Thymus (tissue), 11 donors: Measurements from ENCODE around the gene EPB41L1. TPM values are rescaled to one million over a fixed set of nuclear protein-coding genes. Genes with fewer than 3 reads are reported as not detected.

Experiments
- DNase-seq, 9 donors: peaks; one replicate each; pipeline ENCODE4 v3.0.0-alpha.2; 2013; ENCODE audit warnings: low spot score in 9 of 9, low read depth in 6 of 9, missing footprints in 1 of 9
- H3K27ac ChIP-seq, 2 donors: one replicate each; pipeline ENCODE4 v1.5.1; 2013; ENCODE audit warnings: control low read depth in 1 of 2, low read depth in 1 of 2, low read length in 1 of 2, mild to moderate bottlenecking in 1 of 2, moderate library complexity in 1 of 2
- H3K27me3 ChIP-seq, 2 donors: one replicate each; pipeline ENCODE4 v1.5.1; 2013; ENCODE audit warnings: low read length in 1 of 2; ENCODE audit not compliant: control insufficient read depth in 2 of 2, insufficient read depth in 1 of 2
- H3K36me3 ChIP-seq, 2 donors: one replicate each; pipeline ENCODE4 v1.5.1; 2013; ENCODE audit warnings: low read length in 1 of 2, mild to moderate bottlenecking in 1 of 2, moderate library complexity in 1 of 2; ENCODE audit not compliant: control insufficient read depth in 2 of 2, insufficient read depth in 2 of 2
- H3K4me1 ChIP-seq, 2 donors: one replicate each; pipeline ENCODE4 v1.5.1; 2013; ENCODE audit warnings: low read length in 2 of 2; ENCODE audit not compliant: control insufficient read depth in 2 of 2, insufficient read depth in 2 of 2
- H3K4me3 ChIP-seq, 2 donors: one replicate each; pipeline ENCODE4 v1.5.1; 2013; ENCODE audit warnings: low read length in 2 of 2, control low read depth in 1 of 2, mild to moderate bottlenecking in 1 of 2
- H3K9me3 ChIP-seq, 2 donors: one replicate each; pipeline ENCODE4 v1.5.1; 2013; ENCODE audit warnings: low read length in 1 of 2, mild to moderate bottlenecking in 1 of 2; ENCODE audit not compliant: control insufficient read depth in 2 of 2, insufficient read depth in 1 of 2
- WGBS: extraction: QIAGEN DNeasy Blood & Tissue Kit; methylation state at CpG from one replicate; pipeline ENCODE4 v1.1.7; 2013; 5-methylcytosine and 5-hydroxymethylcytosine counted together
- polyA plus RNA-seq: library from polyadenylated mRNA; stranded (reverse); fragments of 200-250 nt; gene quantifications from one replicate; pipeline ENCODE4 v1.2.3, GENCODE V29; 2013
- total RNA-seq: library from RNA; stranded (reverse); fragments of 120-200 nt; gene quantifications from one replicate; pipeline ENCODE4 v1.2.4, GENCODE V29; 2013
- donor health status: healthy.

EPB41L1 gene
- total and polyA plus RNA-seq, 2 donors = 3.1 to 4.2 TPM

DNA sequence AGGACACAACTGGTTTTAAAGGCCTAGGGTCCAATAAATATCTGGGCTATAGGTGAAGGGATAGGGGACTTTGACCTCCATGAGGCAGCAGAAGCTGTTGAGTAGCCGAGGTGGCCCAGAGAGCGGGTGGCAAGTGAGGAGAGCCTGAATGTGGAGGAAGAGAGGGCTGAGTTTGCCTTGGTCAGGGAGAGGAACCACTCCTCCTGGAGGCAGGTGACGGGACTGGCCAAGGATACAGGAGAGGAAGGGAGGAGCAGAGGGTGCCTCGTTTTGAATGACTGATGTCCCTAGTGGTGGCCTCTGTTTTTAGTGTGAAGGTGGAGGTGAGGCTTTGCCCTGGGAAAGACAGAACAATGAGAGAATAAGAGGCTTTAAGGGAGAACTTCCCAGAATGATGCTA is 62.7 kb downstream of the EPB41L1 start:
- Histone ChIP-seq H3K4me1 (no peaks in the 10 kb centered on the region), H3K9me3 (no peaks in the 10 kb centered on the region), H3K4me3 (no peak overlapping the region), H3K27ac (no peak overlapping the region), H3K27me3 (no peaks in the 10 kb centered on the region), H3K36me3 (no peaks in the 10 kb centered on the region)
- 76% methylated on average over 4 of the region's 4 CpGs for WGBS
- no peak for DNase-seq

DNA sequence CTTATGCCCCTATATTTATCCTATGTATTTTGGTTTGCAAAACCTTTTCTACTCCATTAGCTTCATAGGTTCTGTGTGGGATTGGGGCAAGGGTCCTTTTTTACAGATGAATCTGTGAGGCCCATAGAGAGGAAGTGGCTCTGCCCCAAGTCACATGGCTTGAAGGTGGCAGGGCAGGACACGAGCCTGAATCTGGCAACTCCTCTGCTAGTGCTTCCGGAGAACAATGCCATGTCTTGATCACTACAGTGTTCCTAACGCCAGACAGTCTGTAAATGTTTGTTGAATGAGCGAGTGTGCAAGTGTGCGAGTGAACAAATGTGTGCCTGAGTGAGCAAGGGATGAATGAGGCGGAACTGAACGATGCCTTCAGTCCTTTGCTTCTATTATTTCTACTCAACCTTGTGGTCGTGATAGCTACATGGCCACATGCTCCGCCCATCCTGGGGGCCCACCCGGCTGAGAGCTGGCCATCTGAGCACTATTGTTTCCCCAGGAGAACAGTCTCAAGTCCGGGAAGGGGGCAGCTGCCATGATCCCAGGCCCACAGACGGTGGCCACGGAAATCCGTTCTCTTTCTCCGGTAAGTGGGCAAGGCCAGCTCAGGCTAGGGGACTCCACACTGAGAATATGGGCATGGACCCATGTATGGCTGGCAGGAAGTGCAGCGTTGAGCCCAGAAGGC is 64.0 kb downstream of the EPB41L1 start:
- Histone ChIP-seq H3K27me3 (no peaks in the 10 kb centered on the region), H3K4me1 (no peaks in the 10 kb centered on the region), H3K9me3 (no peaks in the 10 kb centered on the region), H3K27ac (no peak overlapping the region), H3K4me3 (no peak overlapping the region), H3K36me3 (no peaks in the 10 kb centered on the region)
- WGBS = 87% methylated on average over 16 of the region's 16 CpGs
- DNase-seq = no peak

DNA sequence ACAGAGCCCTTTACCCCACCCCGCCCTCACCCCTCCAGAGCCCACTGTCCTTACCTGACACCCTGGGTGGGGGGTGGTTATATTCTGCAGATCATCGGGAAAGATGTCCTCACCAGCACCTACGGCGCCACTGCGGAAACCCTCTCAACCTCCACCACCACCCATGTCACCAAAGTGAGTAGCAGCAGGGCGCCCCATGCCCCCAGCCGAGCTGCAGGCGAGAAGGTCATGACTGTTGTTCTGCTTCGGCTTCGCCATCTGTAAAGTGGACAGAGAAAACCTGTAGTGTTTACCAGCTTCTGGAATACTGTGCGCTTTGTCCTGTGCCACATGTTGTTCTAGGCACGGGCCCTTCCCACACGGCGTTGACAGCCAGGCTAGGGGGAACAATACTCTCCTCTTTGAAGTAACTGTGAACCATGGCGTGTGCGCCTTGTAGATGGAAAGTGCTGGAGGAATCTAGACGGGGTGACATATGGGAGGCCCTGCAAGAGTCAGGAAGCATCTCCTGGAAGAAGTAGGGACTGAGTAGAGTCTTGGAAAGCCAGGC is 65.2 kb downstream of the EPB41L1 start:
- H3K36me3 ChIP-seq = no peaks in the 10 kb centered on the region
- no peaks in the 10 kb centered on the region for H3K4me1 ChIP-seq
- no peak overlapping the region for H3K4me3 ChIP-seq
- no peaks in the 10 kb centered on the region for H3K27me3 ChIP-seq
- no peak for DNase-seq
- WGBS = 97% methylated on average over 17 of the region's 17 CpGs
- H3K9me3 ChIP-seq = no peaks in the 10 kb centered on the region
- no peak overlapping the region for H3K27ac ChIP-seq

DNA sequence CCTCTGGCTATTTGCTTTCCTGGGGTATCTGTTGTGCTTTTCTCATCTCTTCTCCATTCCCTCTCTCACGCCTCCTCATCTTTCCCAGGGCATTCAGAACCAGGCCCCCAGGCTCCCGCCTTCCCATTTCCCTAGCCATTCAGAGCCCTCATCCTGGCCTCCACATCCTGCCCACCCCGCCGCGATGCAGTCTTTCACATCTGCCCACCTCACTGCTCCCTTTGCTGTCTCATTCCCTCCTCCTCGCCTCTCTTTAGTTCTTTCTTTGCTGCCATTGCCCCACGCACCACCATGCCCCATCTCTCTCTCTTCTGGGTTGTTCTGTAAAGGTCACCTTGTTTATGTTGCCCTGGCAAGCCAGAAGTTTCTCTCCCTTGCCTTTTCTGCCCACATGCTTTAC is 71.1 kb downstream of the EPB41L1 start:
- Histone ChIP-seq H3K27me3 (no peaks in the 10 kb centered on the region), H3K36me3 (no peaks in the 10 kb centered on the region), H3K4me3 (no peak overlapping the region), H3K4me1 (peaks cover 0 to 3% of the 10 kb centered on the region in 2 donors), H3K9me3 (no peaks in the 10 kb centered on the region), H3K27ac (no peak overlapping the region)
- DNase-seq = no peak
- 94% methylated on average over 7 of the region's 7 CpGs for WGBS

DNA sequence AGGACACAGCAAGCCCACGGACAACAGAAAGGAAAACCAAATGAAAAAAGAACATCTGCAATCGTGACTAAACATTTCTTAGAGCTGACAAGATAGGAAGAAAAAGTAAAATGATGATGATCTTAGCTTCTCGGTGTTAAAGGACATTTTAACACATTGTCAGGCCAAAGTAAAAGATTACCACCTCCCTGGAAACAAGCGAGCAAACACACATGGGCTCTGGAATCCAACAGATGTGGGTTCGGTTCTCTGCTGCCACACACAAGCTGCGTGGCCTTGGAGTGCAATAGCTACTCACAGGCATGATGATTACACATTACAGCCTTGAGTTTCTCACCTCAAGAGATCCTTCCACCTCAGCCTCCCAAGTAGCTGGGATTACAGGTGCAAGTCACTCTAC is 74.2 kb downstream of the EPB41L1 start:
- 24% methylated on average over 6 of the region's 6 CpGs for WGBS
- Histone ChIP-seq H3K27me3 (no peaks in the 10 kb centered on the region), H3K4me1 (peaks cover 0 to 3% of the 10 kb centered on the region in 2 donors), H3K36me3 (no peaks in the 10 kb centered on the region), H3K27ac (no peak overlapping the region), H3K4me3 (no peak overlapping the region), H3K9me3 (no peaks in the 10 kb centered on the region)
- DNase-seq = no peak

DNA sequence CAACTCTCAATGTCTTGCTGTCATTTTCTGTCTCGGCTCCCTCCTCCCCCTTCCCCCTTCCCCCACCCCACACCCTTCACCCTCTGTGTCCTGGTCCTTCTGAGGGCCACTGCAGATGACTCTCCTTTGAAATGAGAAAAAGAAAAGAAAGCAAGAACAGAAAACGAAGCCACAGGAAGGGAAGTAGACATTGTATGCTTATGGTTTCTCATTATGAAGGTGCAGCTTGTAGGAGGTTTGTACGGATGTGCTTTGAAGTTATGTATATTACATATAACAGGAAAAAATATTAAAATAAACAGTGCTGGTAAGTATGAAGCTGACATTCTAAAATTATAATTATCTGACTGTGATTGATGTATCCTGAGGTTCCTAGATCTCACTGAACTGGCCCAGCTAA is 75.5 kb downstream of the EPB41L1 start:
- H3K9me3 ChIP-seq = no peaks in the 10 kb centered on the region
- no peak overlapping the region for H3K4me3 ChIP-seq
- peaks cover 0 to 3% of the 10 kb centered on the region in 2 donors for H3K4me1 ChIP-seq
- no peaks in the 10 kb centered on the region for H3K27me3 ChIP-seq
- H3K36me3 ChIP-seq = no peaks in the 10 kb centered on the region
- no peak for DNase-seq
- WGBS = 12% methylated on average over 3 of the region's 3 CpGs
- H3K27ac ChIP-seq = no peak overlapping the region

DNA sequence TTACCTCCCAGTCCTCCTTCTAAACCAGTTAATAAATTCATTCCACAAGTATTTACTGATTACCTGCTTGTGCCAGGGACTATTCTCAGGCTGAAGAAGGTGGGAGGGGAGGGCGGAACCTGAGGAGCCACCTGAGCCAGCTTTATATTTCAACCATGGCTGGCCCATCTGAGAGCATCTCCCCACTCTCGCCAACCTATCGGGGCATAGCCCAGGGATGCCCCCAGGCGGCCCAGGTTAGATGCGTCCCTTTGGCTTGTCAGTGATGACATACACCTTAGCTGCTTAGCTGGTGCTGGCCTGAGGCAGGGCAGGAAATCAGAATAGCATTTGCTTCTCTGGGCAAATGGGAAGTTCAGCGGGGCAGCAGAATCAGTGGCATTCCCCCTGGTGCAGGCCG is 76.8 kb downstream of the EPB41L1 start:
- Histone ChIP-seq H3K36me3 (no peaks in the 10 kb centered on the region), H3K4me1 (peaks cover 3 to 4% of the 10 kb centered on the region in 2 donors), H3K9me3 (peaks cover 0 to 5% of the 10 kb centered on the region in 2 donors), H3K27me3 (no peaks in the 10 kb centered on the region), H3K4me3 (no peak overlapping the region), H3K27ac (no peak overlapping the region)
- WGBS = 96% methylated on average over 7 of the region's 7 CpGs
- no peak for DNase-seq

DNA sequence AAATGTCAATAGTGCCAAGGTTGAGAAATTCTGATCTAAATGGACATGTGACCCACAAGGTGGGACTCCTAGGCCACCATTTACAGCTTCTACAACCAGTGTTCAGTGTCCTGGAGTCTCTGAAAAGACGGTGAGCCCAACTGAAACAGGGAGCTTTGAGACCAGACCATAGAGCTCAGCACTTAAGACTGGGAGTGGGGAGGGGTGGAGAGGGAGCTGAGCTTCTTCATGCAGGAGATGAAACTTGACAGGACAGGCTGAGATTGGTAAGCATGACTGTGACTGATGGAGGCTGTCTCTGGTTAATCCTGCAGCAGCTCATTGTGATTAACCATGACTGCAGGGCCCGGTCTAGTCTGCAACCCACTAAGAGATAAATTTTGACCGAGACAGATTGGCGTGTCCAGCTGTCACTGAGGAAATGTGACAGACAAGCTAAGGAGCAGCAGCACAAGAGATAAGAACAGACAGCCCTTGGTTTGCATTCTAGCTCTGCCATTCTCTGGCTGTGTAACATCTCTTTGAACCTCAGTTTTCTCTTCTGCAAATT is 80.3 kb downstream of the EPB41L1 start:
- Histone ChIP-seq H3K27me3 (no peaks in the 10 kb centered on the region), H3K36me3 (peaks cover 3% of the 10 kb centered on the region in 2 donors), H3K9me3 (peaks cover 0 to 5% of the 10 kb centered on the region in 2 donors), H3K4me1 (peaks cover 5 to 10% of the 10 kb centered on the region in 2 donors), H3K4me3 (no peak overlapping the region), H3K27ac (no peak overlapping the region)
- no peak for DNase-seq
- WGBS = 95% methylated on average over 4 of the region's 4 CpGs

DNA sequence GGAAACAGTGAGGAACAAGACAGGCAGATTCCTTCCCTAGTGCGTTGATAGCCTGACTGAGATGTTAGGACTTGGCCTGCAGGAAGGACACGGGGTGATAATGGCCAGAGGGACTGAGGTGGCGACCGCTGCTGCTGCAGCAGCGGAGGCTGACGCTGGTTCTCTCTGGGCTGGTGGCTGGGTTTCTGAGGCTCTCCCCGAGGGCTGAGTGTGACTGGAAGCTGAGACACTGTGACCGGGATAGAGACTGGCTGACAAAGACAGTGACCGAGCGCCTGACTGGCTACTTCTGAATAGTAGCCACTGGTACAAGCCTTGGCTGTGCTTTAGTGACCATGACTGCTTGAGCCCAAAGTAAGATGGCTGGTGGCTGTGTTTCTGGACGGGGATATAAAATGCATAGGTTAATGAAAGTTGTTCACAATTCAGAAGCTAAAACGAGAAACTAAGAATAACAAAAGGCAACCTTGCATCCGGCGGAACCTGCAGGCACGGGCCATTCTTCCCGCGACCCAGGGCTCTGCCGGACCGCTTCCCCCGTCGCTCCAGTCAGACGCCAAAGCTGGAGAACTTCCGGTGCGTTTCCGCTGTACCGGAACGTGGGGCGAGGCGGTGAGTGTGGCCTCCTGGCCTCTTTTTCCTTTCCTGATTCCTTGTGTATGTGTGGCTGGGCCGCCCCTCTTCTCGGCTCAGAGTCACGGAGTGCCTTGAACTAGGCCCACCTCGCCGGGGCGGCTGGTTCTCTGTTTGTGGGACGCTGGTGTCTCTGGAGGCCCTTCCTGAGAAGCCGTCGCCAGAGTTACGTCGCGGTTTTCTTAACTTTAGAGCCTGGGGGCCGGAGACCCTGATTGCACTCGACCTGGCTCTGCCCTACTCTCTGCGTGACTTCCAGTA is 81.6 kb downstream of the EPB41L1 start, which contains the start of gene AAR2:
Gene AAR2, plus strand, starts transcription at position 587 of the 894 bp plus-strand sequence. CDS start 3,391 bp downstream, outside the sequence.
- Histone ChIP-seq H3K36me3 (peaks cover 13 to 14% of the 10 kb centered on the region in 2 donors), H3K4me3 (peak within 1 kb of the TSS; percentile 77 to 93), H3K9me3 (peaks cover 0 to 5% of the 10 kb centered on the region in 2 donors), H3K4me1 (peaks cover 5 to 10% of the 10 kb centered on the region in 2 donors), H3K27ac (peak within 1 kb of the TSS; percentile 62 to 85), H3K27me3 (no peaks in the 10 kb centered on the region)
- DNase-seq = peak; percentile 41 to 86 (median 65)
- WGBS = 19% methylated on average over 44 of the region's 44 CpGs
